Hepatocyte (in vitro differentiated cells): ENCODE measurements around the gene C2CD3.

Experiments
- EZH2phosphoT487 ChIP-seq: fragments of 200-600 bp; sonication (generic); IDR thresholded peaks from one replicate; pipeline ENCODE4 v1.6.1; 2018; ENCODE audit warnings: antibody characterized with exemption, mild to moderate bottlenecking, low read depth, moderate library complexity; ENCODE audit not compliant: unreplicated experiment, severe bottlenecking
- TF ChIP-seq, protein P1 (sequence below): fragments of 200-600 bp; sonication (generic); IDR thresholded peaks from 2 replicates; pipeline ENCODE4 v1.5.1; 2016; ENCODE audit warnings: antibody characterized with exemption, mild to moderate bottlenecking; ENCODE audit not compliant: poor library complexity

DNA sequence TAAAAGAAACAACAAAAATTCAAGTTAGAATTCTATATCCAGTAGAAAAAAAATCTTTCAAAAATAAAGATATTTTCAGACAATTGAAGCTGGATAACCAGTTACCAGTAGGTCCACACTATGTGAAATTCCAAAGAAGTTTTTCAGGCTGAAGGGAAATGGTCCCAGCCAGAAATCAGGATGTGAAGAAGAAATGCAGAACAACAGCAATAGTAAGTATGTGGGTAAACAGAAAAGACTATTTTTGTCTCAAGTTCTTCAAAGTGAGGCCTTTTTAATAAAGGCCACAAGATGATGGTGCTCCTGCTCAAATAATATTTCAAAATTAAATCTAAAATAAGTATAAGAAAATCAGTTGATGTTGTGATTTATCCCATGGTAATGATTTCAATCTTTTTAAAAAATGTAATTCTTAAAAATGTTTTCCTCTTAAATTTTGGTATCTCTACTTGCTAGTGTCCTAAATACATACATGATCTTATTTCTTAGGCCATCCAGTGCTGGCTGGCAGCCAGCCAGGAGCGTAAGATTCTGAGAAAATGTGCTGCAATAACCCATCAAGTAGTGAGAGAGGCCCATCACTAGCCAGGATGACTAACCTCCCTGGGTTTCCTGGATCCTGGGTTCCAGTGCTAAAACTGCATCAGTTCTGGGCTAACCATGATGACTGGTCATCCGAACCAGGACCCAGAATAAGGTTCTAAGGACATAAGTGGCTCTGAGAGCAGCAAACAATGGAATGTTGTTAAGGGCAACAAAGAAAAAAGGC lies 146.4 kb downstream of the C2CD3 start:
- TF ChIP-seq, protein P1, sequence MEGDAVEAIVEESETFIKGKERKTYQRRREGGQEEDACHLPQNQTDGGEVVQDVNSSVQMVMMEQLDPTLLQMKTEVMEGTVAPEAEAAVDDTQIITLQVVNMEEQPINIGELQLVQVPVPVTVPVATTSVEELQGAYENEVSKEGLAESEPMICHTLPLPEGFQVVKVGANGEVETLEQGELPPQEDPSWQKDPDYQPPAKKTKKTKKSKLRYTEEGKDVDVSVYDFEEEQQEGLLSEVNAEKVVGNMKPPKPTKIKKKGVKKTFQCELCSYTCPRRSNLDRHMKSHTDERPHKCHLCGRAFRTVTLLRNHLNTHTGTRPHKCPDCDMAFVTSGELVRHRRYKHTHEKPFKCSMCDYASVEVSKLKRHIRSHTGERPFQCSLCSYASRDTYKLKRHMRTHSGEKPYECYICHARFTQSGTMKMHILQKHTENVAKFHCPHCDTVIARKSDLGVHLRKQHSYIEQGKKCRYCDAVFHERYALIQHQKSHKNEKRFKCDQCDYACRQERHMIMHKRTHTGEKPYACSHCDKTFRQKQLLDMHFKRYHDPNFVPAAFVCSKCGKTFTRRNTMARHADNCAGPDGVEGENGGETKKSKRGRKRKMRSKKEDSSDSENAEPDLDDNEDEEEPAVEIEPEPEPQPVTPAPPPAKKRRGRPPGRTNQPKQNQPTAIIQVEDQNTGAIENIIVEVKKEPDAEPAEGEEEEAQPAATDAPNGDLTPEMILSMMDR = no peak
- TF ChIP-seq EZH2phosphoT487 = no peak
